Head of caudate nucleus (tissue), 42 donors: ENCODE data around the gene CUL4A.

Source experiments
- DNase-seq, 42 donors: peaks; one replicate each; pipeline versions ENCODE4 v3.0.0 to v3.0.0-alpha.2; 2020 to 2021; ENCODE audit warnings: mixed read lengths in 7 of 42
- intact Hi-C: fragments of 100-400 bp; cut with DNase I; formaldehyde crosslinking; loops from one replicate; pipeline ENCODE4 v1.15.0; 2022

CUL4A gene

DNA sequence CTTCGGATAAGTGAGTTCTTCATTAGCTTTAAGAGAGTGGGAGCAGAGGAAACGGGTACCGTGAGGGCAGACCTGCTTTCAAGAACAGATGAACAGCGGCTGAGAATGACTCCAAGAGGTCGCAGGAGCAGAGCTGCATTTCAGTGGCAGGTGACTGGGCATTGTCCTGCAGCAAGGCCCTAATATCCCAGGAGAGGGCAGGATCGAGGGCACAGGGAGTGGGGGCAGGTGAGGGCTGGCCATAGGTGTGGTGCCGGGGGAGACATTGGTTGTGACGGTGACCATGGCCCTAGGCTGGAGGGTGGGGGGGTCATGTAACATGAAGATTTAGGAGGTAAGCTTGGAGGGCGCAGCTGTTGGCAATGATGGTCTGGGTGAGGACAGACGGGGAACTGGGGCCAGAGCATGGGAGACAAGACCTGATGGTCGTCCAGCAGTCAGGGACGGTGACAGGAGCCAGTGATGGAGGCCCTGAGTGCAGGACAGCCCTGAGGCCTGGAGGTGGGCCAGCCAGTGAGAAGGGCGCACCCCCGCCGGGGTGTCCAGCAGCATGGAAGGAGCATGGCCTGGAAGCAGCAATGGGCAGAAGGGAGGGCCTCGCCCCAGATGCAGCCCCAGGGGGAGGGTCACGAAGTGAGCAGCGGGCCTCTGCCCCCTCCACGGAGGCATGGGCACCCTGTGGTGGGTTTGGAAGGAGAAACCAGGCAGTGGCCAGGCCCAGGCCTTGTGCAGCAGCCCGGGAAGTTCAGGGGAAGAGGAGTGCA, 58.4 kb downstream of the CUL4A start:
- intact Hi-C loops: no loop called here
- no peak for DNase-seq

GRCh38 chr13:113272031-113272430, 62.6 kb downstream of the CUL4A start:
- no peak for DNase-seq
- intact Hi-C loops: no loop called here

DNA sequence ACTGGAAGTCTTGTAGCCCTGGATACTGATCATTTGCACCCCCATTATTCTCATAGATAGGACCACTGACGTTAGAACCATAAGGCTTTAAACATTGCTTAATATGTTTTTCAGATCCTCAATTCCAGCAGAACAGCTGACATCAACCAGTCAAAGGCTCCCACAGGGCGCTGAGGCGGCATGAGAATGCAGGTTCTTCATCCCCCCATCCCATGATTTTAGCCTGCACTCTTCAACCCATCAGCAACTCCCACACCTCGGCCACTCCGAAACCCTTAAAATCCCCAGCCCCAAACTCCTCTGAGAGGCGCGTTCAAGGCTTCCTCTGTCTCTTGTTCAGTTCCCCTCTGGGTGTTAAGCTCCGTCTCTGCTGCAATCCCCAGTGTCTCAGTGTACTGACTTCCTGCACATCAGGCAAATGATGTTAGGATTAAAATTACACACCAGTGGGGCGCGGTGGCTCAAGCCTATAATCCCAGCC, 63.3 kb downstream of the CUL4A start:
- intact Hi-C loops: no loop called here
- DNase-seq: peak in 1 of 42 donors; percentile 36

DNA sequence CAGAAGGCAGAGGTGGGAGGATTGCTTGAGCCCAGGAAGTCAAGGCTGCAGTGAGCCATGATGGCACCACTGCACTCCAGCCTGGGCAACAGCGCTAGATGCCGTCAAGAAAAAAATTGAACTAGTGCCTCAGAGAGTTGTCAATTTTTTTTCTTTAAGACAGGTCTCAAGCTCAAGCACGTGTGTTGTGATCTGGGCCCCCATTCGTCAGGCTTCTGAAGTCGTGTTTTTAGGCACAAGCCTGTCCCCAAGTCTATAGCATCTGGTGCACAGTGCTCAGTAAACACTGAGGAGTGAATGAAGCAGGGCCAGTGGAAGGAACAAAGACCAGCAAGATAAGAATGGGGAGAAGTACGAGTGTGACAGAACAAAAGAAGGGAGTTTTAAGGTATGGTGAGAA, 63.9 kb downstream of the CUL4A start:
- DNase-seq: no peak
- intact Hi-C loops: no loop called here

DNA sequence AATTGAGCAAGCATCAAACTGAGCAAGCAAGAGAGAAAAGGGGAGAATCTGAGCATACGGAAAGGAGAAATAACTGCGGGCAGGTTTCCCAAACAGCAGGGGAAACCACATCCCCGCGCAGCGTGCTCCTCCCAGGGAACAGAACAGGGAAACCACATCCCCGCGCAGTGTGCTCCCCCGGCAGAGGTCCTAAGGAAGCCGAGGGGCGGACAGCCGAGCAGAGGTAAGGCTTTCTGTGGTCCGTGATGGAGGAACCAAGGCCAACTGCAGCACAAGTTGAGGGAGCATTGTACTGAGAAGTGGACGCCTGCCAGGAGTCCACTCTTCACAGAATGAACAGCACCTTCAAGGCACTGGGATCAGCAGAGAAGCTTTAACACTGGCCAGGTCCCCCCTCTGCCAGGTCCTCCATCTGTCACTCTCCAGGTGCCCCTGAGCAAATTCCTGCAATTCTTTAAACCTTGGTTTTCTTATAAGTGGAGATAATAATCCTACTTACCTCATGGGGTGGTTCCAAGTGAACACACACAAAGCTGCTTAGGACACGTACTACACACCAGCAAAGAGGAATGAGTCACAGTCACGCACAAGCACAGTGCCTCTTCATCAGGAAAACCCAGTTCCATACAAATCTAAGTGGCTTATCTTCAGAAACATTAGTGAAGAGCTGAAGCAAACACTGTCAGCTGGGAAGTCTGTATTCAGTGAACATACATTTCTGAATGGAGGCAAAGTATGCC, 64.6 kb downstream of the CUL4A start:
- intact Hi-C loops: no loop called here
- peak in 22 of 42 donors; percentile 8 to 76 (median 36) for DNase-seq

DNA sequence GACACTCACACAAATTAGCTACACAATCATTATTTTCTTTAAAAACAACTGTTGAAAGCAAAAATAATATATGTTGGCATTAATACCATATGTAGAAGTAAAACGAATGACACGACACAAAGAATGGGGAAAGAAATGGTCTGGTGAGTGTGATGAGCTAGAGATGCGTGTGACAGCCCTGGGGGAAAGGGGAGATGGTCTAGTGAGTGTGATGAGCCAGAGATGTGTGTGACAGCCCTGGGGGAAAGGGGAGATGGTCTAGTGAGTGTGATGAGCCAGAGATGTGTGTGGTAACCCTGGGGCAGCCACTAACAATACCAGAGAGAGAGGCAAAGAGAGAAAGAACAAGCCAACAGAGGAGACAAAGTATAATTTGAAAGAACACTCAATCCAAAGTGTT, 65.3 kb downstream of the CUL4A start:
- DNase-seq: no peak
- intact Hi-C loops: no loop called here

DNA sequence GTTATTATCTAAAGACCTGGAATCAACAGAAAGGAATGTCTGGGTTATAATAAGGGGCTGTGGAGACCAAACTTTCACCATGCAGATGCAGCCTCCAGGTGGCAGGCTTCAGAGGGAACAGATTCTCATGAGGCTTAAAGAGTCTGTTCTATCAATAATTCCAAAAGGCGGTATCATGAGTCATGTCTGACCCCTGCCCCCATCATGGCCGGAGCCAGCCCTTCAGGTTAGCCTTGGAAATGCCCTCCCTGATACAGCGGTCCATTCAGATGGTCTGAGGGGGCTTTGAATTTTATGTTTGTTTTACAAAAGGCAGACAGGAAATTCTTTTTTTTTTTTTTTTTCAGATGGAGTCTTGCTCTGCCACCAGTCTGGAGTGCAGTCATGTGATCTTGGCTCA, 66.0 kb downstream of the CUL4A start:
- DNase-seq: peak in 21 of 42 donors; percentile 19 to 59 (median 31)
- intact Hi-C loops: no loop called here

GRCh38 chr13:113280126-113280525, 70.7 kb downstream of the CUL4A start:
- DNase-seq: no peak
- intact Hi-C loops: no loop called here

DNA sequence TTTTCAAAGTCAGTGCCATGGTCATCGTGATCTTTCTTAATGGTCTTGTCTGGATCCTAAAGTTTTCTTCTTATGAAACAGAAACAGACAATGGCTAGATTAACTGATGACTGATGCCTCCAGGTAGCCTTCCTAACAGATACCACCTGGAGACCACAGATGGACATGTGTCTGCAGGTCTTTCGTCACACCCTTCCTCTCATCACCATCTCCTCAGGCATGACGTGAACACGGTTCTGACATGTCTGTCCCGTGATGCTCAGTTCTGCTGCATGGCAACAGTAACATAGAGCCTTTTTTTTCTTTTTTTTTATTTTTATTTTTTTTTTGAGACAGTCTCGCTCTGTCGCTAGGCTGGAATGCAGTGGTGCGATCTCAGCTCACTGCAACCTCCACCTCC, 74.5 kb downstream of the CUL4A start:
- intact Hi-C loops: no loop called here
- no peak for DNase-seq

DNA sequence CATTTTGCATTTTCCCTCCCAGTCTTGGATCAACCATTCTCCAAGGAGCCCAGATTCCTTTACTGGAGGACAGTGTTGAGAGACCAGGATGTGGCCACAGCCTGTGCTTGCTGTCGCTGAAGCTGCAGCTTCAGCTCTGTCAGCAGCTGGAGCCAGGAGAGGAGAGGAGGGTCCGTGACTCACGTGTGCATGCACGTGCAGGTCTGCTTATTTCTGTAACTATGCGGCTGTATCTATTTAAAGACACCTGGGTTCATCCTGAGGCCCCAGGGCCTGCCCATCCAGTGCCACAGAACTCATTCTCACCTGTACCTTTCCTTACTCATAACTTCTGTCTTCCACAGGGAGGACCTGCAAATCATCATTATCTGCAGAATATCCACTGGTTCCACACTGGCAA, 79.5 kb downstream of the CUL4A start:
- DNase-seq: no peak
- intact Hi-C loops: no loop called here

- no peak for DNase-seq
- intact Hi-C loops: no loop called here
Measured at GRCh38 chr13:113291129-113291528, 81.7 kb downstream of the CUL4A start.

DNA sequence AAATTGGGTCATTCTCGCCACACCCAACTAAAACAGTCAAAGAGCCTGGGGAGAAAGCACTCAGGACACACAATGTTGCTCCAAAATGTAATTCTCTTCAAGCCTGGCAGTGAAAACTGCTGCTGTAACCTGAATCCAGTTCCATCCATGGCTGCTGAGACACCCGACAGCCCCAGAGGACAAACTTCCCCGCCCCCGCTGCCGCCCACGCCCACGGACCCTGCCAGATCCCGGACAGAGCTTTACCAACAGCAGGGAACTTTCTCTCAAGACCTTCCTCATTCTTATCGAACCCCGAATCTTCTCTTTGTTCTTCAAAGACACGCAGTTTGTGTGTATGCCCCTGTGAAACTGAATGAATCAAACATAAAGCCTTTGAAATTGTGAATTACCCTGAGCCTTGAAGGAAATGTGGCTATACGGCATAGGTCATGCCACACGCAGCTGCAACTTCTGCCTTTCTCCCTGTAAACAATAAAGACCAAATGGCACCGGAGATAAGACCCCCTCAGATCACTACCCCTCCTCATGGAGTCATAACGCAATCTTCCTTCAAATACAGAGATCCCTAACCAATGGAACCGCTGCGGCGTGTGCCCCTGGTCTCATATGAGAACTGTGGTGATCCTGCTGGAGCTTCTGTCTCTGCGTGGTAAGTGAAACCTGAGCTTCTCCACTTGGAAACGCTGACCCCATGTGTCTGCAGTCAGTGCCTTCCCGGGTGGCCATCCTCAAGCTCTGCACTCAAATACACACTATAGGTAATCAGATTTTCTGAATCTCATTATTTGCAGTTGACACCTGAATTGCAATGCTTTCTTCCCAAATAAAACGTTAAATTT, 82.8 kb downstream of the CUL4A start:
- intact Hi-C loops: no loop called here
- DNase-seq: no peak

- intact Hi-C loops: no loop called here
- no peak for DNase-seq
Measured at GRCh38 chr13:113293686-113294085, 84.3 kb downstream of the CUL4A start.

DNA sequence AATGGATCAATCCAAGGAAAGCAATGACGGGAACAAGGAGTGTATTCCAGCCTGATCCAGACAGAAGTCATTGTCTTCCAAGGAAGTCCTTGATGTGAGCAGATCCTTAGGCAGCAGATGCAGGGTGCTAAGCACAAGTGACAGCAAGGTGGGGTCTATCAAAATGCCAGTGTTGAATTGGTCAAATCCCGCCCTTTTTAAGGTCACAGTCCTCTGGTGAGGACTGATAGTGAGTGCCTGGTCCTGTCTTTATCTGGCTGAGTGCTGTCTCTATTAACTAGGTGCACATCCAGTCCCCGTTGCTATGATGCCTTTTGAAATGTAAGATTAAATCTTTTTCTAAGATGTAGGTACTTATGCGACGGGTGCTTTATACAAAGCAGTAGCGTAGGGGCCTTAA, 86.4 kb downstream of the CUL4A start:
- intact Hi-C loops: loop anchor here (5.0 kb wide), 1 partner anchor 88 kb away; the partner anchor contains the start of genes CUL4A and PCID2
- no peak for DNase-seq

DNA sequence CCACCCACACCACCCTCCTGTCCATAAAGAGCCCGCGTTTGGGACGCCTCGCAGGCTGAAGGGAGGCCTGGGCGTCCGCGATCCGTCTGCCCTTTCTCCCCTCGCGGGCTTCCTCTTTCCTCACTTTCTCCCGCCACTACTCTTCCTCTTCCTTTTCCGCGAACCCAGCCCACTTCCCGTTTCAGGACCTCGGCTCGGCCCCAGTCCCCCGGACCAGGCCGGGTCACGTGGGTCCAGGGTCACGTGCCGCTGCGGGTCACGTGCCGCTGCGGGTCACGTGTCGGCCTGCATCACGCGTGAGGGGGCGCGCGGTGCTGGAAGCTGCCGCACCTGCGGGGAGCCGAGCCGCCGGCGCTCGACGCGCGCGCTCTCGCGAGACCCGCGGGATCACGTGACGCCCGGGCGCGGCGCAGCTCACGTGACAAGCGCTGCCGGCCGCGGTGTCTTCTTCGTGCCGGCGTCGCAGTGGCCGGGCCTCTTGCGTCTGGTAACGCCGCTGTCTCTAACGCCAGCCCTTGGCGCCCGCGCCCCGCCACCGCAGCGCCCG, 87.5 kb downstream of the CUL4A start, which contains the start of gene LAMP1:
Gene LAMP1, plus strand, starts transcription at position 417 of the 547 bp plus-strand sequence. CDS start 196 bp downstream, outside the sequence.
- intact Hi-C loops: loop anchor here (5.0 kb wide), 1 partner anchor 90 kb away; the partner anchor contains the start of genes CUL4A and PCID2
- peak; percentile 79 to 98 (median 94) for DNase-seq

- DNase-seq: peak in 14 of 42 donors; percentile 10 to 51 (median 29)
- intact Hi-C loops: loop anchor here (5.0 kb wide), 1 partner anchor 90 kb away; the partner anchor contains the start of genes CUL4A and PCID2
Measured at GRCh38 chr13:113297370-113298042, 88.1 kb downstream of the CUL4A start.

- intact Hi-C loops: loop anchor here (5.0 kb wide), 1 partner anchor 91 kb away; the partner anchor contains the start of genes CUL4A and PCID2
- DNase-seq: peak in 1 of 42 donors; percentile 14
Measured at GRCh38 chr13:113298043-113298945, 88.9 kb downstream of the CUL4A start.
